WTC11 (cell line): ENCODE measurements around the gene POLR1G. TPM values are rescaled to one million over a fixed set of nuclear protein-coding genes. Genes with fewer than 3 reads are reported as not detected.
A peak's percentile ranks its signal among the peaks of the same experiment; 100 is the strongest.

ENCODE experiments used
- ATAC-seq: fragments of 200-7000 bp; cut with Tn5 transposase; 2 replicates; pipeline ENCODE4 v1.10.0; 2021; ENCODE audit warnings: mild to moderate bottlenecking, moderate library complexity
- CTCF ChIA-PET: fragments of 300-600 bp; sonication (Branson Sonifier 250); formaldehyde crosslinking; loops from one replicate; lab custom pipeline; 2021; ENCODE audit warnings: antibody characterized with exemption; lab: Charles Lee
- POLR2A ChIA-PET: fragments of 350-600 bp; sonication (Branson Sonifier 250); formaldehyde crosslinking; loops from one replicate; lab custom pipeline; 2021; ENCODE audit warnings: antibody characterized with exemption; lab: Charles Lee
- DNase-seq: peaks from one replicate; pipeline ENCODE4 v3.0.0; 2021; ENCODE audit warnings: low spot score
- H3K27ac Mint-ChIP-seq: 2 replicates; pipeline ENCODE4 v1.8.0; 2021; ENCODE audit warnings: mixed read lengths
- H3K27me3 Mint-ChIP-seq: 2 replicates; pipeline ENCODE4 v1.8.0; 2021; ENCODE audit warnings: low read depth, mild to moderate bottlenecking, moderate library complexity, mixed read lengths
- H3K36me3 Mint-ChIP-seq: 2 replicates; pipeline ENCODE4 v1.8.0; 2021; ENCODE audit warnings: mixed read lengths
- H3K4me1 Mint-ChIP-seq: 2 replicates; pipeline ENCODE4 v1.8.0; 2022; ENCODE audit warnings: mixed read lengths
- H3K4me3 Mint-ChIP-seq: 2 replicates; pipeline ENCODE4 v1.8.0; 2021; ENCODE audit warnings: mild to moderate bottlenecking, moderate library complexity, mixed read lengths
- H3K9me3 Mint-ChIP-seq: 2 replicates; pipeline ENCODE4 v1.8.0; 2021; ENCODE audit warnings: mixed read lengths
- ATF6 ChIP-seq: sonication (generic); formaldehyde crosslinking; IDR thresholded peaks from 2 replicates; pipeline ENCODE4 v1.8.1; 2023; ENCODE audit warnings: mild to moderate bottlenecking, missing genetic modification reagents
- EMX1 ChIP-seq: fragments of 250-450 bp; sonication (Bioruptor Pico); IDR thresholded peaks from 2 replicates; pipeline ENCODE4 v1.8.0; 2021; ENCODE audit warnings: mild to moderate bottlenecking
- ERG ChIP-seq: fragments of 250-450 bp; sonication (Bioruptor Pico); IDR thresholded peaks from 2 replicates; pipeline ENCODE4 v1.8.0; 2021; ENCODE audit warnings: mild to moderate bottlenecking
- ETV6 ChIP-seq: sonication (generic); formaldehyde crosslinking; IDR thresholded peaks from 2 replicates; pipeline ENCODE4 v1.8.1; 2022; ENCODE audit warnings: mild to moderate bottlenecking, missing genetic modification reagents
- FOXP4 ChIP-seq: sonication (generic); formaldehyde crosslinking; IDR thresholded peaks from 2 replicates; pipeline ENCODE4 v1.8.0; 2022; ENCODE audit warnings: mild to moderate bottlenecking, missing genetic modification reagents
- GTF2I ChIP-seq: fragments of 250-450 bp; sonication (Bioruptor Pico); conservative IDR thresholded peaks from 2 replicates; pipeline ENCODE4 v1.4.0; 2021; ENCODE audit warnings: mild to moderate bottlenecking
- HMGA2 ChIP-seq: fragments of 250-450 bp; sonication (Bioruptor Pico); IDR thresholded peaks from 2 replicates; pipeline ENCODE4 v1.4.0; 2021; ENCODE audit warnings: mild to moderate bottlenecking, moderate library complexity
- IRF1 ChIP-seq: sonication (generic); formaldehyde crosslinking; IDR thresholded peaks from 2 replicates; pipeline ENCODE4 v1.8.0; 2023; ENCODE audit warnings: missing genetic modification reagents
- PRRX2 ChIP-seq: fragments of 250-450 bp; sonication (Bioruptor Pico); IDR thresholded peaks from 2 replicates; pipeline ENCODE4 v1.8.0; 2021; ENCODE audit warnings: mild to moderate bottlenecking
- SMAD3 ChIP-seq: sonication (generic); formaldehyde crosslinking; IDR thresholded peaks from 2 replicates; pipeline ENCODE4 v1.8.0; 2022; ENCODE audit warnings: missing genetic modification reagents, mild to moderate bottlenecking, borderline replicate concordance
- SP1 ChIP-seq: sonication (generic); formaldehyde crosslinking; conservative IDR thresholded peaks from 2 replicates; pipeline ENCODE4 v1.8.1; 2022; ENCODE audit warnings: missing genetic modification reagents
- TCF7 ChIP-seq: sonication (generic); formaldehyde crosslinking; IDR thresholded peaks from 2 replicates; pipeline ENCODE4 v1.8.0; 2022; ENCODE audit warnings: mild to moderate bottlenecking, low read depth, missing genetic modification reagents, moderate library complexity
- USF1 ChIP-seq: sonication (generic); formaldehyde crosslinking; IDR thresholded peaks from 2 replicates; pipeline ENCODE4 v1.8.0; 2022; ENCODE audit warnings: mild to moderate bottlenecking, missing genetic modification reagents
- ZBTB21 ChIP-seq: sonication (generic); formaldehyde crosslinking; IDR thresholded peaks from 2 replicates; pipeline ENCODE4 v1.8.1; 2023; ENCODE audit warnings: mild to moderate bottlenecking, missing genetic modification reagents, borderline replicate concordance
- ZBTB43 ChIP-seq: sonication (generic); formaldehyde crosslinking; IDR thresholded peaks from 2 replicates; pipeline ENCODE4 v1.8.1; 2023; ENCODE audit warnings: mild to moderate bottlenecking, missing genetic modification reagents
- ZMAT4 ChIP-seq: fragments of 250-450 bp; sonication (Bioruptor Pico); IDR thresholded peaks from 2 replicates; pipeline ENCODE4 v1.9.0; 2021; ENCODE audit warnings: mild to moderate bottlenecking
- ZNF281 ChIP-seq: sonication (generic); formaldehyde crosslinking; IDR thresholded peaks from 2 replicates; pipeline ENCODE4 v1.8.0; 2023; ENCODE audit warnings: mild to moderate bottlenecking, missing genetic modification reagents
- ZNF425 ChIP-seq: fragments of 250-450 bp; sonication (Bioruptor Pico); conservative IDR thresholded peaks from 2 replicates; pipeline ENCODE4 v1.9.0; 2021; ENCODE audit warnings: mild to moderate bottlenecking
- ZNF671 ChIP-seq: fragments of 250-450 bp; sonication (Bioruptor Pico); IDR thresholded peaks from 2 replicates; pipeline ENCODE4 v1.8.0; 2021; ENCODE audit warnings: mild to moderate bottlenecking
- total RNA-seq: library from RNA; stranded (reverse); gene quantifications from 3 replicates; pipeline ENCODE4 v1.2.3, GENCODE V29; 2021

POLR1G gene
- total RNA-seq, 1 experiment from 2014 or later = 38.1 TPM

- DNase-seq (no peak), ATAC-seq (no peak)
- TF ChIP-seq SMAD3 (CRISPR knock-in tag) (no peak), TCF7 (CRISPR knock-in tag) (no peak), ZBTB21 (CRISPR knock-in tag) (no peak), ERG (no peak), HMGA2 (CRISPR knock-in tag) (no peak), ETV6 (CRISPR knock-in tag) (no peak), ZNF671 (no peak), USF1 (CRISPR knock-in tag) (no peak), FOXP4 (CRISPR knock-in tag) (no peak), ZMAT4 (CRISPR knock-in tag) (no peak), ZNF425 (CRISPR knock-in tag) (no peak), ZNF281 (CRISPR knock-in tag) (no peak), PRRX2 (CRISPR knock-in tag) (no peak), EMX1 (CRISPR knock-in tag) (no peak), SP1 (CRISPR knock-in tag) (no peak), GTF2I (no peak), IRF1 (no peak), ZBTB43 (CRISPR knock-in tag) (no peak), ATF6 (CRISPR knock-in tag) (no peak)
- ChIA-PET CTCF (interaction anchor here (1.0 to 5.9 kb wide), 15 partner anchors 8 to 239 kb away, joined by 3 to 67 read pairs (median 14); partner anchors contain the start of gene EXOC3L2), POLR2A (interaction anchor here (0.7 to 1.7 kb wide), 2 partner anchors 34 to 66 kb away, joined by 3 to 5 read pairs; partner anchors contain the start of gene ERCC2)
- peaks cover 30% of the 10 kb centered on the region for H3K4me1 Mint-ChIP-seq
- H3K4me3 Mint-ChIP-seq = peak overlapping the region; percentile 96
- peaks cover 3% of the 10 kb centered on the region for H3K36me3 Mint-ChIP-seq
- no peak overlapping the region for H3K27ac Mint-ChIP-seq
- peaks cover 16% of the 10 kb centered on the region for H3K27me3 Mint-ChIP-seq
- H3K9me3 Mint-ChIP-seq = no peaks in the 10 kb centered on the region
Measured at GRCh38 chr19:45403272-45403671, 3.2 kb upstream of the POLR1G start.
